T-helper 22 cell (primary cell): ENCODE results near the gene FDX1.

ENCODE experiments used
- DNase-seq: peaks from one replicate; pipeline ENCODE4 v3.0.0-alpha.2; 2020; ENCODE audit warnings: low read depth

The FDX1 gene

DNA sequence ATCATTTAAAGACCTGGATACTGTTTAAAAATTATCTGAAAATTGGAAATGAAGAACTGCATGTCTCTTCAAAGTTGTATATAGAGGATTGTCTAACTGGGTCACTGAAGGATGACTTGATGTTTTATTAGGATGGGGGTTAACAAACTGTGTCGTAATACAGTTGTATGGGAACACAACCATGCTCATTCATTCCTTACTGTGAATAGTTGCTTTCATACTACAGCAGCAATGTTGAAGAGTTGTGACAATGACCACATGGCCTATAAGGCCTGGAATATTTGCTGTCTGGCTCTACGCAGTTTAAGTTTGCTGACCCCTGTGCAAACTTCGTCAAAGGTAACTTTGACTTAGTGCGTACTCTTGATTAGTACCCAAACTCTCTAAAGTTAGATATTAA lies 38.4 kb downstream of the FDX1 start:
- DNase-seq, result no peak

DNA sequence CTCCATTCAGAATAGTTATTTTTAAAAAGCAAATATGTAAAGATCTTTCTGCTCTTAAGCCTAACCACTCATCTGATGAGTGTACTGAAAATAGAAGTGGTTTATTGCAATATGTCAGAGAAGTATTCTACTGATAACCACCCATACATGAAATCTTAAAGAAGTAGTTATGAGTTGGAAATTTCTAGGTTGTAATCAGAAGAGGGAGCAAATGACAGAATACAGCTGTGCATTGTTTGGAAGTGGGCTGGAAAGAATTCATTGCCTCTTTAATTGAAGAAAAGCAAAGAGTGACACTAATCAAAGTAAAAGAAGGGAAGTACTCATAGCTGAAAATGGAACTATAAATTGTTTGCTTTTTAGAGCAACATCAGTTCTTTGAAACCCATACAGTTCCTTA lies 39.4 kb downstream of the FDX1 start:
- DNase-seq, result no peak

DNA sequence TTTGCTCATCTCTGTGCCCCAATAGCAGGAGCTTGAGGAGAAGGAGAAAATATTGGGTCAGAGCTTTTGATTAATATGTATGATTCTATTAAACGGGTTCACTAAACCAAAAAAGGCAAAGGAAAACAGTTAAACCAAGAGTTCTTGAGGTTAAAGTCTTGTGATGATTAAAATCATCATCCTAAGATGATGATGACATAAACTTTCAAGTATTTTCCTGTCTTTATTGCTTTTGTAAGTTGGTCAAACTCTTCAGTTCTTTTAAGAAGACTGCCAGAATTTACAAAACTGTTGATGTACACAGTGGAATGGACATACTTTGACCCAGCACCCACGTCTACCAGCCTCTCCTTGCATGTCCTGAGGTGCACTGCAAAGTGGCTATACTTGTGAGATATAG lies 41.0 kb downstream of the FDX1 start:
- DNase-seq, result no peak

DNA sequence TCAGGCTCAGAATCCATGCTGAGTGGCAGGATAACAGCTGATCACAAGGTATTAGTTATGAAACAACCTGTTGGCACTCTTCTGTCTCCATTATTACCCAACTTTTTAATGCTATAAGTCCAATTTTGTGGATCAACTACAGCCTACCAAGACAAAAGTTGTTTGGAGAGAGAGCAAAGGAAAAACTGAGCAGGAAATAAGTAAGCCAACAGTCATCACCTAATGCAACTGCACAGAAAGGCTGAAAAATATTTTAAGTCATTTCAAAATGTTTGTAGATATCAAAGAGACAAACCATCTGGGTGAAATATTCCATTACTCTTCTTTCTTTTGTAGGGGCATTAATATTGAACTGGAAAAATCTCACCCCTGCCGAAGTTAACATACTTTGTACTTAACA lies 41.6 kb downstream of the FDX1 start:
- no peak for DNase-seq

DNA sequence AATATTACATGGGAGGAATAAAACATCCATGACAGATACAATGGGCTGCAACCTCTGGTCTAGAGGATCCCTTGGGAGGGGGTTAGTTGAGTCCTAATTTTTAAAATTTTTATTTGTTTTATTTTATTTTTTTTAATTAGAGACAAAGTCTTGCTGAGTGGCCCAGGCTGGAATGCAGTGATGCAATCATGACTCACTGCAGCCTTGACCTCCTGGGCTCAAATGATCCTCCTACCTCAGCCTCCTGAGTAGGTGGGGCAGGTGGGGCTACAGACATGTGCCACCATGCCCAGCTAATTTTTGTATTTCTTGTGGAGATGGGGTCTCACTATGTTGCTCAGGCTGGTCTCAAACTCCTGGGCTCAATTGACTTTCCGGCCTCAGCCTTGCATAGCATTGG lies 43.1 kb downstream of the FDX1 start:
- DNase-seq, result no peak

DNA sequence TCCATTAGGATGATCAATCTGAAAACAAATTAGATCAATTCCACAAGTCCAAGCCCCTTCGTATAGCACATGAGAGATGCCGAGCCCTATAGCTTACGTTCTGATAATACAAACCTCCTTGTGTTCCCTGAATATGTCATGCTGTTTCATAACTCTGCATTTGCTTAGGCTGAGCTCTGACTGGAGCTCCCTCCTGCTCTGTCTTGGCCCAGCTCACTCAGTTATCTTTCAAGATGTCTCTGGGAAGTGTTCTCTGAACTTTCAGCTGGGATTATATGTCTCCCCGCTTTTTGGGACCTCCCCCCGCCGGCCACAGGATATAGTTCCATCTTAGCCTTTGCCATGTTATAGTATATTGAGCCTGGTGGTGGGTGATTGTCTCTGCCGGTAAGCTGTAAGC lies 44.0 kb downstream of the FDX1 start:
- no peak for DNase-seq

DNA sequence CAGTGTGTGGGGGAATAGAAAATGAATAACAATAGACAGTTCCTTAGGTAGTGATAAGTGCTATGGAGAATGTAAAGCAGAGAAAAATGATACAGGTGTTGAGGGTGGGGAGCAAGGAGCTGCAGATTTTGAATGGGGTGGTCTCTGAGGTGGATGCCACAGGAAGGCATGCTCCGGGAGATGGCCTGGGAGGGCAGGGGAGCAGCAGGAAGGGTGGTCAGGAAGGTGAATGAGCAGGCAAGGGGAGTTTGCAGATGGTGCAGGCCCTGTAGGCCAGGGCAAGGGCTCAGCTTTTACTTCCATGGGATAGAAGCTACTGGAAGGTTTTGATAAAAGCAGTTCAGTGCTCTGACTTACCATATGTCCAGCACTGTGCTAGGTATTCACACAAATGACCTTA lies 44.8 kb downstream of the FDX1 start:
- no peak for DNase-seq

DNA sequence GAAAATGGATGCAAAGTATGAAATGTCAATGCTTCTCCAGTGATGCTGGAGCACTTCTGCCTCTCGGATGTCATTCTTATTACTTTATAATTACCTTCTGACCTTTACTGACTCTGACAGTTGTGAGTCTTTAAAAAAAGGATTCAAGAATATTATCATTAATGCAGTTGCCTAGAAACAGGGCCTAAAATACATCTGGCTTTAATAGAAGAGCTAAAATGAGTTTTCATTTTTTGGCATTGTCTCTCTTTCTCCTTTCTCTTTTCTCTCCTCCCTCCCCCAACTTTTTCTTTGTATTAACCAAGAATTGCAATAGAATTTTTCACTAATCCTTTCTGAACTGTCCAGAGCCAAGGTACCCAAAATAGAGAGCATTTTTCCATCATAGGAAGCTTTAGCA lies 45.9 kb downstream of the FDX1 start:
- DNase-seq, result no peak

DNA sequence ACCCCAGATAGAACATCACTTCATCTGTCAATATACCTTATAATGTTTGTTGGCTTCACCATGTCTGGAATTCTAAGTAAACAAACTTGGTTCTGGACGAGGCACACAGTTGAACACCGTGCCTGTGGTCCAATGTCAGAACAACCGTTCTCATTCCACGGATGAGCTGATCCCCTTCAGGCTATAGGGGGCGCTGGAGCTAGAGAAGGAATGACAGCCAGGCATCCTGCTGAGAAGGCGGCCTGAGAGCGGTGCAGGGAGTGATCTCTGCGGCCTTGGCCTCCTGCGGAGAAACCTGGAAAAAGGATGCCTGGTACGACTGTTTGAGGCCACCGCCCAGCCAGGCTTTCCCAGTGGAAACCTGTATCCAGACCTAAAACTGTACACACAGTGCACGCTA lies 48.7 kb downstream of the FDX1 start:
- DNase-seq, result no peak

DNA sequence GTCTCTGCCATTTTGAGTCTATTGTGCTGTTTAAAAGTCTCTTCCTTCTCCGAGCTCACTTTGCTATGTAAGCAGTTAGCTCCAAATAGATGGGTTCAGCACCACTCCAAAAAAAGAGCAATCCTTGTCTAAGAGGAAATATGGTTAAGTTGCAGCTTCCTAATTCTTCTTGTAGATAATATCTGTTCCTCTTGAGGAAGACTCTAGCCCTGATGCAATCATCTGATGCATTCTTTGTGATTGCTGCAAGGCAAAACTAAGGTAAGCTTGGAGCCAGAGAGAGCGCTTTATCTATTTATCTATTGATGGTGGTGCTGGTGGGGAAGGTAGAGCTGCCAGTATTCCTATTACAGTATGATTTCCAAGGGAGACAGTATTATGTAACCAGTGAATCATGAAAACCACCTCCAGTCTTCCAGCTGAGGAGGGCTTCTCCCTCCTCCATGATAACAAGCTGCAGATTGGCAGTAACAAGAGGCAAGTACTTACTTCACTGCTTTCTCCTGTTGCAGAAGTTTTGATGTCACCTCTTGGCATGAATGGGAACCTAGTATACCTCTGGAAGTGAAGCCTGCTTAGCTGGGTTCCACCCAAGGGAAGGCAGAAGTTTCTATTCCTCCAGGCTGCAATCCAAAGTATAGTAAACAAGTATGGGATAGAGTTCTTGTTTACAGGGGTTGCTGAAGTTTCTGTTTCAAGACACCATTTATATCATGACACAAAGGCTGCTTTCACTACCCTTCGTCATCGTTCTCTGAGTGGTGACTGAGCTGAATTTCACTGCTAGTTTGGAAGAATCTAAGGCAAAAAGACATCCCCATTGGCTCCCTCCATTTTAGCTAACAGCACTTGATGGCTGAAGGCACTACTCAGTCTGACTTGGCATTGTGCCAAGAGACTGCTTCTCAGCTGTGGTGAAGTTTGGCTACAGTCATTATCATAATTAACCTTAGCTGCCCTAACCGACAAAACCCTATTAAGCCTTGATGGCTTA lies 49.7 kb downstream of the FDX1 start:
- no peak for DNase-seq

DNA sequence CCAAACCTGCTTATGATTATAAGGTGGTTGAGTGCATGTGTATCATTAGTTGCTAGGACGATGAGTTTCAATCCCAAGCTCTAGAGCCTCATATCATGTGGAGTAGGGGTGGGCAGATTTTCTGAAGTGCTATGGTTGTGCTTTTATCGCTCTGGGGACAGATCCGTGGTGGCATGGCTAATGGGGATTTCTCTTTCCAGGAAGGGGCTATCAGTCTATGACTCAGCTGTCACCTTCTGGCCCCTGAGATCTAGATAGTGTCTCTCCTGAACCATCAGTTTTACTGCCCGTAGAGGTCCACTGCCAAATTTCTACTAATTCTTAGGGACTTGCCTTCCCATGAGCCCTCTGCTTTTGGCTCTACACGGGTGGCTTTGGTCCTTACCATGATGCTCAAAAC lies 51.8 kb downstream of the FDX1 start:
- DNase-seq, result no peak

DNA sequence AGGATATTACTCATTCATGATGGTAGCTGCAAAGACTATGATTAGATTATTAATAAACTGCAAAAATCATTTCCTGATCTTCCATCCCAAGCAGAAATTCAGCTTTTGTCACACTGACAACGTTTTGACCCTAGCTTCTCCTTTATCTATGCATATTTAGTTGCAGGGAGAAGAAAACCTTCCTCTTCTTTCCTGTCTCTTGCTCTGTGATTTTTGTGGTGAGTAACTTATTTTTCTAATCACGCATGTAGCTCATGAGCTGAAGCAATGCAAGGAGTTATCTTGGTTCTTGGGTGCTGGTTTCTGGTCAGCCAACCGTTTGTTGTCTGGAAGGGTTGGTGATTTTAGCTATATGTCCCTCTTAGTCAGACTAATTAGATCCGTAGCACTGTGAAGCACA lies 56.4 kb downstream of the FDX1 start:
- DNase-seq, result no peak

DNA sequence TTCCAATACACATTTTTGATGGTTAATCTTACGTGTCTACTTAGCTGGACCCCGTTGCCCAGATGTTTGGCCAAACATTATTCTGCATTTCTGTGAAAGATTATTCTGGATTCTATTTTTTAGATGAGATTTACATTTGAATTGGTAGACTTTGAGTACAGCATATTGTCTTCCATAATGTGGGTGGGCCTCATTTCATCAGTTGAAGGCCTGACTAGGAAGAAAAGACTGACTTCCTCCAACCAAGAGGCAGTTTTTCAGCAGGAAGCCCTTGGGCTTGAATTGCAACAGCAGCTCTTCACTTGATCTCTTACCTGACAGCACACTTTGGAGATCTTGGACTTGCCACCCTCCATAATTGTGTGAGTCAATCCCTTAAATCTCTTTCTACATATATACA lies 58.7 kb downstream of the FDX1 start:
- DNase-seq, result no peak

DNA sequence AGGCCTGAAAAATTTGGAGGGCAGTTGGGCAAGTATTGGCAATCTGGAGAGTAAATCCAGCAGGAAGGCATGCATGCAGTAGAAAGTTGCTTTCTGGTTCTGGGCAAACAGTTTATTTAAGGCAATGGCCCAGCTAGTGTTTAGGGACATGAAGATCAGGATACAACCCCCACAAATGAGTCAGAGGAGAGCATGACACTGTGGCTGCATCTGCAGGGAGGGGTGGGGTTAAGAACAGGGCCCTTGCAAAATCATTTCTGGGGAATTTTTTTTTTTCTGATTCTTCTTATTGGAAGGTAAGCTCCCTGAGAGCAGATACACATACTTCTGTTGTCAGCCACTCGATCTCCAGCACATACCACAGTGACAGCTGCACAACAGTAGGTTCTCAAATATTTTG lies 61.1 kb downstream of the FDX1 start:
- DNase-seq, result no peak

DNA sequence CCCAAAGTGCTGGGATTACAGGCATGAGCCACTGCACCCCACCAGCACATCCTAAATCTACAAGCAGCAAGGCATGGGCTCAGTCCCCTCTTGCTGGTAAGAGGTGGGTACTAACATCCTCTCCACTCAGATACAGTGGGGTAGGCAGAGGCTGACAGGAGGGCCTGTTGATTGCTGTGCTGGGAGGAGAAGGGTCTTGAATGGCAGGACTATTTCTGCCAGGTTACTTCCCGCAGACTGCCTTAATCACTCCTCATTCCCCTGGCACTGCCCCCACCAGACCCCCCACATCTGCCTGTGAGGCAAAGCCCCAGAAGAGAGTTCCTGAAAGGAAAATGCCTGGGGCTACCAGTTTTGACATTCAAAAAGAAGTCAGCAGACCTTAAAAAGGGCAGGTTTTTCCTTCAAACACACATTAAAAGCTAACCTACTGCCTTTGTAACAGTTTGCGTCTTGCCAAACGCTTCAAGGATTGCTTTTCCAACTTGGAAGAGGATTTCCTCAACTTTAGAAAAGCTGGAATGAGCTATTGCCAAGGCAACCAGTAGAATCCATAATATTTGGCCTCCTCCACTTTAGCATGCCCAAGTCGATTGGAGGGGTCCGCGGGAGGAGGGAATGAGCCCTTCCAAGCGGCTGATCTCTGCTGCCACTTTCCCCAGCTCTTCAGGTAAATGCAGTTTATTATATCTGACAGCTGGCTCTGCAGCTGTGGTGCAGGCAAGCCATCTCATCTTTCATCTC lies 62.0 kb downstream of the FDX1 start:
- no peak for DNase-seq

DNA sequence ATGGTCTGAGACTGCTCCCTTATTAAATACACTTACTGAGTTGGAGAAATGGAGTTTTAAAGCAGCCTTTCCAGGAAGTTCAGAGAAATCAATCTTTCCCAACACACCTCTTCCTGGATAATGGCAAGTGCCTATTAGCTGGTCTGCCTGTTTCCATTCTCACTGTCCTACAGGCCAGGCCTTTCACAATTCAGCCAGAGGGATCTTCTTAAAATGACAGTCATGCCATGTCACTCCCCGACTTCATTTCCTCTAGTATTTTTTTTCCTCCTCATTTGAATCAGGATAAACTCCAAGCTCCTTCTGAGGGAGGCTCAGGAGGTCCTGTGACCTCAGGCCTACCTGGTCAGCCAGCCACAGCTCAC lies 62.6 kb downstream of the FDX1 start:
- no peak for DNase-seq

DNA sequence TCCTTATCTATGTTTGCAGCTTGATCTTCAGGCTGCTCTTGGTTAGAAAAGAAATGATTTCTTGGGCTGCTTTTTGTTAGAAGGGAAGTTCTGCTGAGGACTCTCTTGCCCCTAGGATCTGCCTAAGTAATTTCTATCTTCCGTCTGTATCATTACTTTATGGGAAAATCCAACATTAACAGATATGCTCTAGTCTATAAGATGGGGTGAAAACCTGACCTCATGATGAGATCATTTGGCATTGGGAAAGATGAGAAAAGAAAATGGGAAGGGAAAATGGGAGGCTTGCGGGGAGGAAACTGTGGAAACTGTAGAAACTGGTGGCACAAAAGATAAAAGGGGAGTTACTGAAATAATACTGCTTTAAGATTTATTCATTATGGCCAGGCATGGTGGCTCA lies 63.6 kb downstream of the FDX1 start:
- DNase-seq, result no peak

DNA sequence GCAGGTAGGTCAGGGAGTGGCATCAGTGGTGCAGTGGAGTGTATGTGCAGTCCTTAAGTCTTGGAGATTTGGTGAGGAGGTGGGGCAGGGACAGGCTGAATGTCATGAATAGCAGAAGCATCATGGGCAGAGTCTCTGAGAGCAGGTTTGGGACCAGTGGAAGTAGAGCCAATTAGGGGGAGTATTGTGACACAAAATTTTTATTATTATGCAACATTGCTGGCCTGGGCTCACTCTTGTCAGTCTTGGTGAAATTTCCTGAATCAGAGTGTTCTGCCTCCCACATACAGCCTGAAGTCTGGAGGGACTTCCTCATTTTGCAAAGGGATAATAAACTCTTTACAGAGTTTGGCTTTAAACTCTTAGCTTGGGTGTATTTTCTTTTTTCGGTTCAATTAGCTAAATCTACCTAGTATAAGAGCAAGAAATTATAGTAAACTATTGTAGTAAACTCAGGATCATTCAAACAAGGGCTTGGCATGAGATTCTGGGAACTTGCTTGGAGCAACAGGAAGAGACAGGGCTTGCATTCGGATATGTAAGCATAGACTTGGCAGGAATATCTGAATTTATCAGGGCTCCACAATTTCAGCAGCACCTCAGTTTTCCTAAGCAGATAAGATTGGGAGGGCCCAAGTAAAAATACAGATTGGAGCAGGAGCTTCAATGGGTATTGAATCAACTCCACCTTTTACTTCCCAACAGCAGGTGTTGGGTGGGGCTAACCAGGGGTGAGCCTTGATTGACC lies 67.7 kb downstream of the FDX1 start:
- no peak for DNase-seq

DNA sequence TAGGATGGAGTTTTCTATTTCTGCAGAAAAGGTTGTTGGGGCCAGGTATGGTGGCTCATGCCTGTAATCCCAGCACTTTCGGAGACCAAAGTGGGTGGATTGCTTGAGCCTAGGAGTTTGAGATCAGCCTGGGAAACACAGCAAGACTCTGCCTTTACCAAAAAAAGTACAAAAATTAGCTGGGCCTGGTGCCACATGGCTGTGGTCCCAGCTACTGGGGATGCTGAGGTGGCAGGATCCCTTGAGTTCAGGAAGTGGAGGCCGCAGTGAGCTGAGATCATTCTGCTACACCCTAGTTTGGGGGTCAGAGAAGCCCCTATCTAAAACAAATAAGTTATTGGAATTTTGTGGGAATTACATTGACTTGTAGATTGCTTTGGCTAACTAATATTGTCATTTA lies 71.7 kb downstream of the FDX1 start:
- DNase-seq, result no peak

DNA sequence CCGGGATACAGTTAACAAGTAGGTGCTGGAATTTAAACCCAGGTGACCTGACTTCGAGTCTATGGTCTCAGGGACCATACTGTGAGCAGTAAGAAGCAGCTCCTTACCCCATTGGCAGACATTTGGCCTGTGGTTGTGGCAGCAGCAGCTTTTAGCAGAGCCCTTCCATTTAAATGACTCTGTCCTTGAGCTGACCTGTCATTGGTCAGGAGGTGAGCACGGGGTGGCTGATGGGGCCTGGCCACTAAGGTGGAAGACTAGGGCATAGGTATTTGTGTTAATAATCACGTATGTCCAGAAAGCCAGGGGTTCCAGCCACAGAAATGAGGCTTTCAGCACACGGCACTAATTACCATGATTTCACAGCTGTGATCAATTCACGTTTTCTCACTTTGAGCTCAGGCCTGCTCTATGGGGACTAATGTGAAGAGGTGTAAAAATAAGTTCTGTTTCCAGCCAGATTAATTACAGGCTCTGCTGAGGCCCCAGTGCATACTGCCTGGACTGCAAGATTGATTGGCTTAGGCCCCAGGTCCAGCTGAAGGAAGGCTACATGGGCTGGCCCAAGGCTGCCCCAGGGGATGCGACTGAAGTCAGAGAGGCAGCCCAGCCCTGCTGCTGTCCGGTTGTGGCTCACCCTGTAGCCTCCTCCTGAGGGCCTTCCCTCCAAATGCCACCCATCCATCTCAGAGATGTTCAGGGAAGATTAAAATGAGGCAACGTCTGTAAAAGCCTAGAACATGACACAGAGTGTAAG lies 76.0 kb downstream of the FDX1 start:
- DNase-seq, result no peak

DNA sequence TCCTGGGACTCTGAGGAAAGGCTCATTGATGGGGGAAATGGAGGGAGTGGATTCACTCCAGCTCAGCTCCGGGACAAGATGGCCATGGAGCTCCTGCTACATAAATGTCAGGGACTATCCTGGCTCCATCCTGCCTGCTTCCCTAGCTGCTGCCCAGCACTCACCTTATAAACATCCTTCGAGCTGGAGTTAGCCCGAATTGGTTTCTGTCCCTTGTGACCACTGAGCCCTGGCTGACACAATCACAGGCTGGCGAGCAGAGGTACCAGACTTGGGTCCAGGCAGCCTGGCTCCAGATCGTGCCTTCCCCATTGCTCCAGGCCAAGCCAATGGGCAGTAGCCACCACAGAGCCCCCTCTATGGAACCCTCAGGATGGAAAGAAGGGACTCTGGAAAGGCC lies 77.6 kb downstream of the FDX1 start:
- no peak for DNase-seq

DNA sequence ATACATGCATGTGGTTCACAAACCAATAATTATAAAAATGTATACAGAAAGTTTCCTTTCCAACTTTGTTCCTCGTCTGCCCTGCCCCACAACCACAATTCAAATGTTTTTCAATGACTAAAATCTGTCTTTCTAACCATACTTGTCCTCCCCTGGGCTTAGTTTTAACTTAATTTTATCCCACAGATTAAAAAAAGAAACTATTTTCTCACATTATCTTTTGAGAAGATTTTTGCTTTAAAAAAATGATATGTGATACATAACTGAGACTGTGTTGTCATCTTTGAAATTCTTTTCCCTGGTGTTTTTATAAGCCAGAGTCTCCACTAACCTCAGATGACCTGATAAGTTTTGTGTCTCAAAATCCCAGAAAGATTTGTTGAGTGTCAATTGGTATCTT lies 79.0 kb downstream of the FDX1 start:
- DNase-seq, result no peak
